A549 (cell line): ENCODE data around the gene CDC14B.

Experiments used
- EP300 ChIP-seq, 2 experiments: fragments of >200 bp; sonication (Bioruptor Twin); formaldehyde crosslinking; IDR thresholded peaks; 2 replicates in 1 of 2; 3 replicates in 1 of 2; pipeline ENCODE4 v1.6.1; 2016 to 2017
- FOSL2 ChIP-seq, 2 experiments: fragments of 450-650 bp in 1 of 2; fragments of >200 bp in 1 of 2; sonication (Bioruptor Twin) in 1 of 2; formaldehyde crosslinking; IDR thresholded peaks; 2 replicates each; pipeline versions ENCODE4 v1.5.0 to v1.6.1; 2016 to 2020; ENCODE audit warnings: mild to moderate bottlenecking in 1 of 2, moderate library complexity in 1 of 2
- GATA3 ChIP-seq: IDR thresholded peaks from 2 replicates; pipeline ENCODE4 v1.6.1; 2012; ENCODE audit warnings: borderline replicate concordance
- HDAC2 ChIP-seq: fragments of 200-600 bp; sonication (generic); IDR thresholded peaks from 2 replicates; pipeline ENCODE4 v1.6.1; 2016
- HOXA7 ChIP-seq: fragments of 250-450 bp; sonication (Bioruptor Pico); IDR thresholded peaks from 2 replicates; pipeline ENCODE4 v1.5.0; 2020; ENCODE audit warnings: mild to moderate bottlenecking, moderate library complexity
- MAX ChIP-seq: IDR thresholded peaks from 2 replicates; pipeline ENCODE4 v1.6.1; 2012
- POLR2A ChIP-seq: IDR thresholded peaks from 2 replicates; pipeline ENCODE4 v1.6.1; 2012; ENCODE audit warnings: mild to moderate bottlenecking, low read length
- RAD21 ChIP-seq, 2 experiments: fragments of >200 bp in 1 of 2; sonication (Bioruptor Twin) in 1 of 2; formaldehyde crosslinking in 1 of 2; IDR thresholded peaks in 1 of 2; conservative IDR thresholded peaks in 1 of 2; 2 replicates in 1 of 2; 3 replicates in 1 of 2; pipeline ENCODE4 v1.6.1; 2012 to 2018; ENCODE audit warnings: inconsistent platforms in 1 of 2
- RFX5 ChIP-seq: fragments of 450-650 bp; IDR thresholded peaks from 2 replicates; pipeline ENCODE4 v1.7.1; 2014; ENCODE audit warnings: antibody characterized with exemption, mild to moderate bottlenecking, moderate library complexity
- TF ChIP-seq, protein P1 (sequence below): fragments of >200 bp; sonication (Bioruptor Twin); formaldehyde crosslinking; IDR thresholded peaks from 3 replicates; pipeline ENCODE4 v1.5.1; 2016

DNA sequence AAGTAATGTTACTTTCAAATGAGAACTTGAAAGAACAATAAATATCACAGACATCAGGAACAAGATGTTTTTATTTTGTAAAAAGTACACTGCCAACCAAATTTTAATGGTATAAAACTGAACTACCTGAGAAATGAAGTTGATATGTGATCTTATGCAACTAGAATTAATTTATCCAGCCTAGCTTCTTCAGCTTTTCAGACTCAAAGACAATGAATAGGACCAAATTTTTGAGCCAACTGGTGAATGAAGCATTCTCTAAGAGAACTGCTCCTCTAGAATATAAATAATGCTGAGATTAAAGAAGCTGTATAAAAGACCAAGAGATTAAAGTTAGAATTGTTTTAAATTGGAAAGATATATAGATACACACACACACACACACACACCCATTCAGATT is 9.9 kb downstream of the CDC14B start:
- TF ChIP-seq FOSL2 (IDR thresholded peaks at IDR 0.05) (no peak), FOSL2 (CRISPR knock-in tag; IDR thresholded peaks at IDR 0.05) (no peak), GATA3 (no peak), MAX (no peak), POLR2A (no peak), HDAC2 (no peak), RFX5 (no peak), EP300 (IDR thresholded peaks at IDR 0.05) (no peak), HOXA7 (no peak), RAD21 (conservative IDR thresholded peaks at IDR 0.05 in 1 of 2, IDR thresholded peaks at IDR 0.05 in 1 of 2) (no peak)
- TF ChIP-seq, protein P1, sequence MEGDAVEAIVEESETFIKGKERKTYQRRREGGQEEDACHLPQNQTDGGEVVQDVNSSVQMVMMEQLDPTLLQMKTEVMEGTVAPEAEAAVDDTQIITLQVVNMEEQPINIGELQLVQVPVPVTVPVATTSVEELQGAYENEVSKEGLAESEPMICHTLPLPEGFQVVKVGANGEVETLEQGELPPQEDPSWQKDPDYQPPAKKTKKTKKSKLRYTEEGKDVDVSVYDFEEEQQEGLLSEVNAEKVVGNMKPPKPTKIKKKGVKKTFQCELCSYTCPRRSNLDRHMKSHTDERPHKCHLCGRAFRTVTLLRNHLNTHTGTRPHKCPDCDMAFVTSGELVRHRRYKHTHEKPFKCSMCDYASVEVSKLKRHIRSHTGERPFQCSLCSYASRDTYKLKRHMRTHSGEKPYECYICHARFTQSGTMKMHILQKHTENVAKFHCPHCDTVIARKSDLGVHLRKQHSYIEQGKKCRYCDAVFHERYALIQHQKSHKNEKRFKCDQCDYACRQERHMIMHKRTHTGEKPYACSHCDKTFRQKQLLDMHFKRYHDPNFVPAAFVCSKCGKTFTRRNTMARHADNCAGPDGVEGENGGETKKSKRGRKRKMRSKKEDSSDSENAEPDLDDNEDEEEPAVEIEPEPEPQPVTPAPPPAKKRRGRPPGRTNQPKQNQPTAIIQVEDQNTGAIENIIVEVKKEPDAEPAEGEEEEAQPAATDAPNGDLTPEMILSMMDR = no peak
